GM21723 (cell line): ENCODE measurements around the gene VDAC1.
"Not testable (repeated sequence)": the region's sequence is repeated elsewhere in the genome, so short reads cannot be mapped to it uniquely, and the experiment has no call there.

Source experiments
- ATAC-seq: cut with Tn5 transposase; IDR thresholded peaks from one replicate; pipeline ENCODE4 v1.9.1; 2021; ENCODE audit warnings: mild to moderate bottlenecking, moderate library complexity; ENCODE audit not compliant: unreplicated experiment

Gene VDAC1

GRCh38 chr5:133944263-133945185, 60.3 kb downstream of the VDAC1 start:
- peak; percentile 60 for ATAC-seq

GRCh38 chr5:133943475-133943817, 61.3 kb downstream of the VDAC1 start:
- no peak for ATAC-seq

GRCh38 chr5:133942614-133943474, 61.9 kb downstream of the VDAC1 start:
- no peak for ATAC-seq

- no peak for ATAC-seq
Measured at GRCh38 chr5:133941456-133942196, 63.1 kb downstream of the VDAC1 start.

GRCh38 chr5:133939668-133940067, 65.1 kb downstream of the VDAC1 start:
- no peak for ATAC-seq

- peak; percentile 60 for ATAC-seq
Measured at GRCh38 chr5:133938929-133939328, 65.8 kb downstream of the VDAC1 start.

GRCh38 chr5:133938039-133938821, 66.5 kb downstream of the VDAC1 start:
- no peak for ATAC-seq

- ATAC-seq = not testable (repeated sequence)
Measured at GRCh38 chr5:133937628-133938027, 67.1 kb downstream of the VDAC1 start.

- ATAC-seq = no peak
Measured at GRCh38 chr5:133936651-133937015, 68.1 kb downstream of the VDAC1 start.

- ATAC-seq = not testable (repeated sequence)
Measured at GRCh38 chr5:133935991-133936650, 68.7 kb downstream of the VDAC1 start.

- ATAC-seq = no peak
Measured at GRCh38 chr5:133935667-133935940, 69.2 kb downstream of the VDAC1 start.

- peak; percentile 29 for ATAC-seq
Measured at GRCh38 chr5:133934822-133935666, 69.7 kb downstream of the VDAC1 start.

GRCh38 chr5:133934311-133934710, 70.5 kb downstream of the VDAC1 start:
- no peak for ATAC-seq

GRCh38 chr5:133933670-133934295, 71.0 kb downstream of the VDAC1 start:
- no peak for ATAC-seq

GRCh38 chr5:133933169-133933509, 71.6 kb downstream of the VDAC1 start:
- no peak for ATAC-seq

GRCh38 chr5:133932441-133933168, 72.2 kb downstream of the VDAC1 start:
- ATAC-seq = no peak

GRCh38 chr5:133931546-133931945, 73.2 kb downstream of the VDAC1 start:
- ATAC-seq = no peak

GRCh38 chr5:133930813-133931090, 74.0 kb downstream of the VDAC1 start:
- ATAC-seq = no peak
